Effector memory CD4-positive, alpha-beta T cell (primary cell): ENCODE measurements around the gene XRRA1.
"Not testable (repeated sequence)": the region's sequence is repeated elsewhere in the genome, so short reads cannot be mapped to it uniquely, and the experiment has no call there.

Source experiments
- DNase-seq, 3 donors: peaks; one replicate each; pipeline ENCODE4 v3.0.0-alpha.2; 2020
- H3K27ac ChIP-seq: 2 replicates; pipeline ENCODE4 v1.7.0; 2013; ENCODE audit warnings: mild to moderate bottlenecking, low read length, moderate library complexity; ENCODE audit not compliant: insufficient read depth, poor library complexity, severe bottlenecking
- H3K27me3 ChIP-seq: replicated peaks from 2 replicates; pipeline ENCODE4 v1.7.0; 2013; ENCODE audit warnings: mild to moderate bottlenecking, low read length; ENCODE audit not compliant: insufficient read depth, control insufficient read depth, poor library complexity, severe bottlenecking
- H3K36me3 ChIP-seq: 2 replicates; pipeline ENCODE4 v1.7.0; 2013; ENCODE audit warnings: mild to moderate bottlenecking, low read length, moderate library complexity; ENCODE audit not compliant: control insufficient read depth, insufficient read depth
- H3K4me1 ChIP-seq: 2 replicates; pipeline ENCODE4 v1.7.0; 2013; ENCODE audit warnings: low read length, mild to moderate bottlenecking; ENCODE audit not compliant: control insufficient read depth, insufficient read depth, poor library complexity, severe bottlenecking
- H3K4me3 ChIP-seq: 2 replicates; pipeline ENCODE4 v1.7.0; 2013; ENCODE audit warnings: low read length, low read depth, mild to moderate bottlenecking; ENCODE audit not compliant: insufficient read depth, poor library complexity, severe bottlenecking
- H3K9me3 ChIP-seq: 2 replicates; pipeline ENCODE4 v1.7.0; 2013; ENCODE audit warnings: mild to moderate bottlenecking, low read length, moderate library complexity; ENCODE audit not compliant: control insufficient read depth

The XRRA1 gene

GRCh38 chr11:74909385-74909784 is 39.5 kb downstream of the XRRA1 start:
- Histone ChIP-seq H3K27me3 (no peaks in the 10 kb centered on the region), H3K27ac (no peak overlapping the region), H3K4me1 (no peaks in the 10 kb centered on the region), H3K4me3 (no peak overlapping the region), H3K9me3 (no peaks in the 10 kb centered on the region), H3K36me3 (peaks cover 25% of the 10 kb centered on the region)
- DNase-seq, result no peak

GRCh38 chr11:74905326-74905725 is 43.6 kb downstream of the XRRA1 start:
- no peak for DNase-seq
- peaks cover 21% of the 10 kb centered on the region for H3K36me3 ChIP-seq
- H3K4me3 ChIP-seq, result no peak overlapping the region

GRCh38 chr11:74902342-74902741 is 46.5 kb downstream of the XRRA1 start:
- H3K4me3 ChIP-seq, result no peak overlapping the region
- no peaks in the 10 kb centered on the region for H3K4me1 ChIP-seq
- no peak for DNase-seq
- H3K27ac ChIP-seq, result no peak overlapping the region
- no peaks in the 10 kb centered on the region for H3K27me3 ChIP-seq
- peaks cover 4% of the 10 kb centered on the region for H3K9me3 ChIP-seq
- peaks cover 9% of the 10 kb centered on the region for H3K36me3 ChIP-seq

More at GRCh38 chr11:74905326-74905725, 43.6 kb downstream of the XRRA1 start:
- Histone ChIP-seq H3K27ac (no peak overlapping the region), H3K9me3 (peaks cover 4% of the 10 kb centered on the region), H3K27me3 (no peaks in the 10 kb centered on the region), H3K4me1 (no peaks in the 10 kb centered on the region)

GRCh38 chr11:74896311-74896710 is 52.6 kb downstream of the XRRA1 start:
- peaks cover 10% of the 10 kb centered on the region for H3K36me3 ChIP-seq
- no peak for DNase-seq
- H3K27me3 ChIP-seq, result no peaks in the 10 kb centered on the region
- peaks cover 2% of the 10 kb centered on the region for H3K9me3 ChIP-seq
- H3K4me3 ChIP-seq, result no peak overlapping the region
- no peak overlapping the region for H3K27ac ChIP-seq
- no peaks in the 10 kb centered on the region for H3K4me1 ChIP-seq

GRCh38 chr11:74895340-74896116 is 53.4 kb downstream of the XRRA1 start:
- Histone ChIP-seq H3K9me3 (no peaks in the 10 kb centered on the region), H3K27ac (no peak overlapping the region), H3K36me3 (peaks cover 10% of the 10 kb centered on the region), H3K4me3 (no peak overlapping the region), H3K4me1 (no peaks in the 10 kb centered on the region), H3K27me3 (no peaks in the 10 kb centered on the region)
- DNase-seq, result no peak

- not testable (repeated sequence) for H3K9me3 ChIP-seq, DNase-seq, H3K27me3 ChIP-seq, H3K27ac ChIP-seq, H3K4me3 ChIP-seq, H3K36me3 ChIP-seq, H3K4me1 ChIP-seq
Measured at GRCh38 chr11:74893015-74893414, 55.9 kb downstream of the XRRA1 start.

- Histone ChIP-seq H3K4me3 (no peak overlapping the region), H3K9me3 (peaks cover 9% of the 10 kb centered on the region), H3K27me3 (no peaks in the 10 kb centered on the region), H3K4me1 (no peaks in the 10 kb centered on the region), H3K27ac (no peak overlapping the region), H3K36me3 (peaks cover 9% of the 10 kb centered on the region)
- no peak for DNase-seq
Measured at GRCh38 chr11:74877132-74877531, 71.8 kb downstream of the XRRA1 start.

- no peak for DNase-seq
- Histone ChIP-seq H3K36me3 (peaks cover 36% of the 10 kb centered on the region), H3K27ac (no peak overlapping the region), H3K4me1 (no peaks in the 10 kb centered on the region), H3K27me3 (no peaks in the 10 kb centered on the region), H3K4me3 (no peak overlapping the region), H3K9me3 (peaks cover 42% of the 10 kb centered on the region)
Measured at GRCh38 chr11:74871037-74871436, 77.9 kb downstream of the XRRA1 start.

- Histone ChIP-seq H3K4me1 (no peaks in the 10 kb centered on the region), H3K9me3 (peaks cover 47% of the 10 kb centered on the region), H3K27ac (no peak overlapping the region), H3K4me3 (no peak overlapping the region), H3K27me3 (no peaks in the 10 kb centered on the region), H3K36me3 (peaks cover 41% of the 10 kb centered on the region)
- no peak for DNase-seq
Measured at GRCh38 chr11:74870485-74870884, 78.4 kb downstream of the XRRA1 start.

GRCh38 chr11:74866557-74866956 is 82.3 kb downstream of the XRRA1 start:
- H3K27me3 ChIP-seq, result no peaks in the 10 kb centered on the region
- peaks cover 38% of the 10 kb centered on the region for H3K9me3 ChIP-seq
- H3K27ac ChIP-seq, result no peak overlapping the region
- peaks cover 44% of the 10 kb centered on the region for H3K36me3 ChIP-seq
- no peaks in the 10 kb centered on the region for H3K4me1 ChIP-seq
- no peak overlapping the region for H3K4me3 ChIP-seq
- no peak for DNase-seq
